ENCODE data around the gene AGO4.

AGO4 gene

GRCh38 chr1:35807614-35808449 lies at the start of gene AGO4:
Gene AGO4, plus strand, starts transcription at chr1:35808016. Its CDS starts 401 bp downstream, at chr1:35808417.
- DNase-seq (ENCODE audit: low spot score): peak; percentile 14
- POLR2A ChIA-PET (ENCODE audit: low non-redundant PET): no interaction called here
- CTCF ChIA-PET: no interaction called here
- TF ChIP-seq, protein P1, sequence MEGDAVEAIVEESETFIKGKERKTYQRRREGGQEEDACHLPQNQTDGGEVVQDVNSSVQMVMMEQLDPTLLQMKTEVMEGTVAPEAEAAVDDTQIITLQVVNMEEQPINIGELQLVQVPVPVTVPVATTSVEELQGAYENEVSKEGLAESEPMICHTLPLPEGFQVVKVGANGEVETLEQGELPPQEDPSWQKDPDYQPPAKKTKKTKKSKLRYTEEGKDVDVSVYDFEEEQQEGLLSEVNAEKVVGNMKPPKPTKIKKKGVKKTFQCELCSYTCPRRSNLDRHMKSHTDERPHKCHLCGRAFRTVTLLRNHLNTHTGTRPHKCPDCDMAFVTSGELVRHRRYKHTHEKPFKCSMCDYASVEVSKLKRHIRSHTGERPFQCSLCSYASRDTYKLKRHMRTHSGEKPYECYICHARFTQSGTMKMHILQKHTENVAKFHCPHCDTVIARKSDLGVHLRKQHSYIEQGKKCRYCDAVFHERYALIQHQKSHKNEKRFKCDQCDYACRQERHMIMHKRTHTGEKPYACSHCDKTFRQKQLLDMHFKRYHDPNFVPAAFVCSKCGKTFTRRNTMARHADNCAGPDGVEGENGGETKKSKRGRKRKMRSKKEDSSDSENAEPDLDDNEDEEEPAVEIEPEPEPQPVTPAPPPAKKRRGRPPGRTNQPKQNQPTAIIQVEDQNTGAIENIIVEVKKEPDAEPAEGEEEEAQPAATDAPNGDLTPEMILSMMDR (conservative IDR thresholded peaks at IDR 0.05; ENCODE audit: low read depth): no peak
- peak within 1 kb of the TSS; percentile 74 for H3K27ac ChIP-seq

DNA sequence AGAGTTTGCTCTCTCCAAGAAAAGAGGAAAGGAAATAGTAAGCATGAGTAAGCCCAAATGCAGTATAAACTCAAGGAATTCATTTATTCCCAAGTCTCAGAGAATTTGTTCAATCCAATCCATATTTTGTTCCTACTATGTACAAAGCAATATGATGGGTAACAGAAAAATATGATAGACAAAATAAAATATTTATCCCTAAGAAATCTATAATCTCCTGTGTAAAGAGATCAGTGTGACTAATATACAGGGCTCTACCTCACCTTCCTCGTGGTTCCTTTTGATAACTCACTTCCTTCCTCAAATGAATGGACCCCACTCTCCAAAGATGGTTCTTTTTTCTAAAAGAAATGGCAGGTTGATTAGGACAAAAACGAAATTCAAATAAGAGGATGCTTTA lies 45.7 kb upstream of the AGO4 start:
- ChIA-PET POLR2A (ENCODE audit: low non-redundant PET) (no interaction called here), CTCF (no interaction called here)
- H3K27ac ChIP-seq: no peak overlapping the region
- DNase-seq (ENCODE audit: low spot score): no peak
- TF ChIP-seq, protein P1 (conservative IDR thresholded peaks at IDR 0.05; ENCODE audit: low read depth): no peak

DNA sequence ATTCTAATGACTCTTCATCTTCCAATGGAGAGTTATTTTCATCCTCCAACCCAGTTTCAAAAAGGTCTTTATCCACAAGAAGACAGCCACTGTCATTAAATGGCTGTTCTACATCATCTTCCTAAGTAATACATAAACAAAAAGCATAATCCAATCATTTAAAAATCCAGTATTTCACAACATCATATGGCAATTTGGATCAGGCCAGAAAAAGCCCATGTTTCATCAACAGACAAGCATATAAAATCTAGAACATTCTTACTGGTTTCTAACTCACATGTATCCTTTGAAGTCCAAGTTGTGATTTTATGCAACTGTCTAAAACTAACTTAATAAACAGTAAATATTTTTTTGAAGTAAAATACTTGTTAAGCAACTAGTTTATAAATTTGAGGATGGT lies 44.6 kb upstream of the AGO4 start:
- ChIA-PET POLR2A (ENCODE audit: low non-redundant PET) (no interaction called here), CTCF (no interaction called here)
- DNase-seq (ENCODE audit: low spot score): no peak
- TF ChIP-seq, protein P1 (conservative IDR thresholded peaks at IDR 0.05; ENCODE audit: low read depth): no peak
- H3K27ac ChIP-seq: no peak overlapping the region

- TF ChIP-seq, protein P1 (conservative IDR thresholded peaks at IDR 0.05; ENCODE audit: low read depth): no peak
- CTCF ChIA-PET: no interaction called here
- POLR2A ChIA-PET (ENCODE audit: low non-redundant PET): no interaction called here
- DNase-seq (ENCODE audit: low spot score): no peak
- no peak overlapping the region for H3K27ac ChIP-seq
These were observed 43.5 kb upstream of the AGO4 start for GRCh38 chr1:35764283-35764682.

DNA sequence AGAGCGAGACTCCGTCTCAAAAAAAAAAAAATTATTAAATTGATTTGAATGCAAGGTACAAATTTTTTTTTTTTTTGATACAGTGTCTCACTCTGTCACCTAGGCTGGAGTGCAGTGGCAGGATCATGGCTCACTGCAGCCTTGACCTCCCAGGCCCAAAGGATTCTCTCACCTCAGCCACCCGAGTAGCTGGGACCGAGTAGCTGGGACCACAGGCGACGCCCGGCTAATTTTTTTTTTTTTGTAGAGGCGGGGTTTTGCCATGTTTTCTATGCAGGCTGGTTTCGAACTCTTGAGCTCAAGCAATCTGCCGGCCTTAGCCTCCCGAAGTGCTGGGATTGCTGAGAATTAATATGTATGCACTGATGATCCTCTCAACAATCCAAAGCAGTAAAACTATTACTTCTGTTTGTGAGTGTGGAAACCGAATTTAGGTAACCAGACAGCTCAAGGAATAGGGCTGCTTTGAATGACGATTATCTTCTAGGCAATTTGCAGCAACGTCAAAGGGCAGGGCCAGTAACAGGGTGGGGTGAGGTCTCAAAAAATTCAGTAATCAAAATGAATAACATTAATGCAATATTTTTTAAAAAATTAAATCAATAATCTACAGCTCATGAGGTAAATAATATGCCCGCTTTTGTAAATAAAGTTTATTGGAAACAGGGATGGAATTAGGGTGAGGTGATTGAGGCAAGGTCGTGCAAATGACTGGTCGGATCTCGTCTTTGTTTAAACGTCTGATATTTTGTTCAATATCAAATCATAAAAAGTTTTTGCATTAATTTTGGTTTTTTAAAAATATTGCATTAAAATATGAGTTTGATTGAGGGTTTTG lies 39.2 kb upstream of the AGO4 start:
- TF ChIP-seq, protein P1 (conservative IDR thresholded peaks at IDR 0.05; ENCODE audit: low read depth): no peak
- H3K27ac ChIP-seq: peak overlapping the region; percentile 91
- CTCF ChIA-PET: interaction anchor here (0.7 kb wide), 1 partner anchor 873 kb away, joined by 3 read pairs; no protein-coding TSS in a partner anchor
- DNase-seq (ENCODE audit: low spot score): no peak
- POLR2A ChIA-PET (ENCODE audit: low non-redundant PET): interaction anchor here (0.5 to 0.7 kb wide), 3 partner anchors 53 to 688 kb away, joined by 3 to 5 read pairs (median 3); no protein-coding TSS in a partner anchor

DNA sequence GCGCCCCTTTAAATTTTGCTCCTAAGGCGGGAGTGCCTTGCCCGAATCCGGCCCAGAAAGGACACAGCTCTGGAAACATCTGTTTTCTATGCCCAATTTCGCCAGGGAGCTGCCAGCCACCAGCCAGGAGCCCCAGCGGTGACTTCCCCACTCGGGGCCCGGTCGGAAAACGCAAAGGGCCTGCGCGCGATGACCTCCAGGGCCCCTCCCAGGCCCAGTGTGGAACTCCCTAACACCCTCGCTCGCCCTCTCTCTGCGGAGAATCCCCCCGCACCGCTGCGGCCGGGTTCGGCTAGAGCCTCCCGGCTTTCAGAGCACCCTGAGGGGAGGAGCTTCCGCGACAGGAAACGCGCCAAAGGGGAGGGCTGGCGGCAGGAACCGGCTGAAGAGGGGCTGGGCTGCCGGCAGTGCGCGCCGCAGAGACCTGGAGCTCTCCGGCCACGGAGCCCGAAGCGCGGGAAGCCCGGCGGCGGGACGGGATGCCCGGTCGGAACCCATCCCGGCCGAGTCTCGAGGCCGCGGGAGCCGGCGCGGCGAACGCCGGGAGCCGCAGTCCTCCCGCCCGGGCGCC lies 38.5 kb upstream of the AGO4 start:
- TF ChIP-seq, protein P1 (conservative IDR thresholded peaks at IDR 0.05; ENCODE audit: low read depth): no peak
- H3K27ac ChIP-seq: peak overlapping the region; percentile 91
- ChIA-PET CTCF (no interaction called here), POLR2A (ENCODE audit: low non-redundant PET) (interaction anchor here (0.5 to 0.7 kb wide), 4 partner anchors 10 to 233 kb away, joined by 3 to 7 read pairs (median 4); no protein-coding TSS in a partner anchor)
- DNase-seq (ENCODE audit: low spot score): peak; percentile 92

All from RWPE1 (cell line).